Spinal cord (tissue), 10 donors: ENCODE measurements around the gene PBX3. TPM values are rescaled to one million over a fixed set of nuclear protein-coding genes. Genes with fewer than 3 reads are reported as not detected.

Source experiments
- DNase-seq, 6 donors: peaks; one replicate each; pipeline versions ENCODE4 v3.0.0 to v3.0.0-alpha.2; 2013 to 2015; ENCODE audit warnings: low spot score in 6 of 6, low read depth in 4 of 6
- H3K27ac ChIP-seq: one replicate; pipeline ENCODE4 v1.5.1; 2013; ENCODE audit warnings: low read depth, low read length, control low read depth
- H3K27me3 ChIP-seq: one replicate; pipeline ENCODE4 v1.6.1; 2013; ENCODE audit warnings: low read length; ENCODE audit not compliant: control insufficient read depth, insufficient read depth
- H3K36me3 ChIP-seq: one replicate; pipeline ENCODE4 v1.6.1; 2013; ENCODE audit warnings: low read length; ENCODE audit not compliant: control insufficient read depth, insufficient read depth
- H3K4me1 ChIP-seq: one replicate; pipeline ENCODE4 v1.6.1; 2013; ENCODE audit warnings: low read length; ENCODE audit not compliant: control insufficient read depth, insufficient read depth
- H3K4me3 ChIP-seq: one replicate; pipeline ENCODE4 v1.5.1; 2013; ENCODE audit warnings: low read depth, low read length, control low read depth
- H3K9me3 ChIP-seq: one replicate; pipeline ENCODE4 v1.6.1; 2013; ENCODE audit warnings: low read length; ENCODE audit not compliant: control insufficient read depth, insufficient read depth
- WGBS: methylation state at CpG from one replicate; pipeline ENCODE4 v1.1.5; 2013; ENCODE audit warnings: missing lambda C conversion rate; ENCODE audit not compliant: insufficient coverage; 5-methylcytosine and 5-hydroxymethylcytosine counted together
- polyA plus RNA-seq, 2 donors: library from polyadenylated mRNA; unstranded; fragments of 120-200 nt; gene quantifications; one replicate each; pipeline ENCODE4 v1.2.1, GENCODE V29; 2013; ENCODE audit not compliant: insufficient read length in 2 of 2
- total RNA-seq, 2 donors: library from RNA; depleted of rRNA in 1 of 2; stranded (reverse); fragments of 120-200 nt in 1 of 2; fragments of >200 nt in 1 of 2; gene quantifications; one replicate each; pipeline versions ENCODE4 v1.2.3 to v1.2.4, GENCODE V29; 2013 to 2014
- donor health status: healthy.

PBX3 gene
- total and polyA plus RNA-seq, 4 donors, result 44.6 to 132 (median 86.4) TPM

DNA sequence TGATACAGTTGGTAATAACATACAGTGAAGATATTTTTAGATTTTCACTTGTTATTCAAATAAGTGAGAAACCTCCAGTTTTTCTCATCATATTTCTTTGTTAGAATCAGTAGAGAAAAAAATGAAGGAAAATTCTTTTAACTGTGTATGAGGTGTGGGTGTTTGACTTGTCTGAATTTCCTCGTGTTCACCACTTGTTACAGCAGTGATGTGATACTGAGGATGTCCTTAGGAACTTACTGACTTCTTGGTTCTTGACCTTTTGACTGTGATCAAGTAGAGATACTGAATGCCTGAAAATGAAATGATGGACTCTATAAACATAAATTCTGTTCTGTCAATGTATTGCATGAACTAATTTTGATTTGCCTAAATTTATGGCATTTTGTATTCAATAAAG, 10.7 kb downstream of the PBX3 start:
- H3K4me3 ChIP-seq, result no peak overlapping the region
- no peak overlapping the region for H3K27ac ChIP-seq
- no peaks in the 10 kb centered on the region for H3K9me3 ChIP-seq
- H3K36me3 ChIP-seq, result no peaks in the 10 kb centered on the region
- peak in 1 of 6 donors; percentile 39 for DNase-seq
- 57% methylated on average over 1 of the region's 1 CpG for WGBS
- no peaks in the 10 kb centered on the region for H3K27me3 ChIP-seq
- peaks cover 11% of the 10 kb centered on the region for H3K4me1 ChIP-seq

DNA sequence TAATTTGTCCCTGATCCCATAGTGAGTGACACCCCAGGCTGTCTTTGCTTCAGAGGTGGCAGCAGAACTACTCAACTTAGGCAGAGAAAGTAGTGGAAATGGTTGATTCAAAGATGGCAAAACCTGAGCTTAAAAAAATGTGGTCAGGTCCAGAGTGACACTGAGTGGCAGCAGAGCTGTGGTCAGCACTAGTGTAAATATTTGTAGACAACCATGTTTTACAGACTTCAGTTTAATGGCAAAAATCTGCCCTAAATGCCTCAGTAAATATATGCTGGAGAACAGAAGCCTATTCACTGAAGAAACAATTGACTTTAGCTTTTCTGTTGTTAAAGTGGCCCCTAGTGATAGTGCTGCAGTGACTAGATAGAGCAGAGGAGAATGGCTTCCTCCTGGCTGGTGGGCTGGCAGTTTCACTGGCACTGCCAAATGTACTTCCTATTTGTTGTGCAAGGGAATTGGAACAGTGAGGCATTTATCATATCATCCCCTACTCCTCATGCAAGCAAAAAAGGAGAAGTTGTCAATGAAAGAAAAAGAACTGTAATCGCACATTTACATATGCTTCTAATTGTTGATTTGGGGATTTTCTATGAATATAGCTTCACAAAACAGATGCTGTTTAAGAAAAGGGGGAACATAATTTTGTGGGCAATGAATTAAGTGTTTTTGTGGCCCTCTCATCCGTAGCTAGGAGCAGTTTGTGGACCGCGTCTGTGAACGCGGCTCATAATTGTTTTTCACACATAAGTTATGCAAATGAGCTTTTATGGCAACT, 12.0 kb downstream of the PBX3 start:
- peak in 2 of 6 donors; percentile 73 to 95 for DNase-seq
- H3K4me3 ChIP-seq, result peak overlapping the region; percentile 2
- no peaks in the 10 kb centered on the region for H3K36me3 ChIP-seq
- WGBS, result no CpG with 5 or more reads among the region's 6 CpGs
- peaks cover 11% of the 10 kb centered on the region for H3K4me1 ChIP-seq
- H3K9me3 ChIP-seq, result no peaks in the 10 kb centered on the region
- H3K27ac ChIP-seq, result peak overlapping the region; percentile 61
- no peaks in the 10 kb centered on the region for H3K27me3 ChIP-seq

DNA sequence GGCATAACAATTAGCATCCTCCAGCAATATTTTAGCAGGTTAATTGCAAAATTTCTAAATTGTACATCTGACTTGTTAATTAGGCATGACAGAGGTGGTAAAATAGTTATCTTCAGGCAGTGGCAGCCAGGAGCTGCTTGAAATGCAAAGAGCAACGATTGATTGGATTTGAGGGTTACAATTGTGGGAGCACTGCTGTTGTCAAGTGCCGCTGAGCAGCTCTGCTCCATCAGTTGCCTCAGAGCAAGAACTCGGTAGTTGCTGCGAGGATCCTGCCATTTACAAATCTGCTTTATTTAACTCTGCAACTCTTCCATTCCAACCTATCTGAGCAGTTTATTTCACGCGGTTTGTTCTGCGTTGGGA, 12.6 kb downstream of the PBX3 start:
- no peaks in the 10 kb centered on the region for H3K9me3 ChIP-seq
- DNase-seq, result peak in 1 of 6 donors; percentile 84
- H3K27me3 ChIP-seq, result no peaks in the 10 kb centered on the region
- peaks cover 11% of the 10 kb centered on the region for H3K4me1 ChIP-seq
- H3K4me3 ChIP-seq, result peak overlapping the region; percentile 2
- WGBS, result 6% methylated on average over 4 of the region's 7 CpGs
- H3K36me3 ChIP-seq, result no peaks in the 10 kb centered on the region
- H3K27ac ChIP-seq, result peak overlapping the region; percentile 61

DNA sequence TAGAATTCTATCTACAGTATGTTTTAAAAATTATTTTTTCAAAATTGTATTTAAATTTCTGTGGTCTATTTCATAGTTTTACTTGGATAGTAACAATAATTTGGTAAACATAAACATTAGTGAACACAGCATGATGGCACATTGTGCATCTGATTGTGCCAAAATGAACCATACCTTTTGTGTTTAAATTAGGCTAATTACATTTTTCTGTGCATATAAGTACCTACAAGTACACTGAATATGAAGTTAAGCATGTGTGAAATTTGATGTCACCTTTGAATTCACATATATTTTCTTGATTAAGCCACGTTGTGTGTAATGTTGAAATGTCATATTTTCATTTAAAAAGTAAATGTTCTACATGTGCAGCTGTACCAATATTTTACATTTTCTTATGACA, 13.4 kb downstream of the PBX3 start:
- no peak overlapping the region for H3K27ac ChIP-seq
- no peaks in the 10 kb centered on the region for H3K36me3 ChIP-seq
- no peaks in the 10 kb centered on the region for H3K9me3 ChIP-seq
- no peak overlapping the region for H3K4me3 ChIP-seq
- WGBS, result no CpG with 5 or more reads among the region's 1 CpG
- H3K4me1 ChIP-seq, result peaks cover 11% of the 10 kb centered on the region
- peak in 1 of 6 donors; percentile 22 for DNase-seq
- no peaks in the 10 kb centered on the region for H3K27me3 ChIP-seq

DNA sequence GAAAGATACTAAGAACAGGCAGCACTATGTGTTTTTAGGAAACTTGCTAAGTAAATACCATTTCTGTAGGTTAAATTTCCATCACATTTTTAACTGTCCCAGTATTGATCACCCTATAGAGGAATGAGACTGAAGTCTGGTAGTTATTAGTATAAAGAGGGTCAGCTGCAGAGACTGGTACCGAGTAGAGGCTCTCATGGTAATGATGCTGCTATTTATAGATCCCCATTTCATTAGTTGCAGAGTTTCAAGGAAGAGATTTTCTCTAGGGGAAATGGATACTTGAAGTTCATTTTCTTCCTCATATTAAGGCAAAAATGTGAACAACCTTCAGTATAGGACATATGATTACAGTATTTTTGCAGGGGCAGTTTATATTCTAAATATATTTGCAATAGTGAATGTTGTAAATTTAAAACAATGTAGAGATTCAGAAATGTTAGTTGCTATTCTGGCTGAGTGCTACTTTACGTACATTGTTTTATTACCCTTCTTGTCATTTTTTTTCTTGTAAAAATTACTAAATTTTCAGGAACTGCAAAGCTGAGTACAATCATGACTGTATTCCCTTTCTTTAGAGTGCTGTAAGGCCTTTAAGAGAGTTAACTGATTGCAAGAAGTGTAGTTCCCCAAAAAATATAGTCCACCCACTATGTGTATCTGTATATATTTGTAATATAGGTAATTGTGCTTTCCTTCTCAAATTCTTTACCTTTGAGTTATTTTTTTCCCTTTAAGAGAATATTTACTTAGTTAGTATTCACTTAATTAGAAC, 14.7 kb downstream of the PBX3 start:
- DNase-seq, result peak in 1 of 6 donors; percentile 73
- H3K27ac ChIP-seq, result no peak overlapping the region
- no CpG with 5 or more reads among the region's 2 CpGs for whole genome bisulfite sequencing
- H3K4me3 ChIP-seq, result no peak overlapping the region
- H3K9me3 ChIP-seq, result no peaks in the 10 kb centered on the region
- H3K27me3 ChIP-seq, result no peaks in the 10 kb centered on the region
- H3K36me3 ChIP-seq, result no peaks in the 10 kb centered on the region
- H3K4me1 ChIP-seq, result peaks cover 11% of the 10 kb centered on the region

DNA sequence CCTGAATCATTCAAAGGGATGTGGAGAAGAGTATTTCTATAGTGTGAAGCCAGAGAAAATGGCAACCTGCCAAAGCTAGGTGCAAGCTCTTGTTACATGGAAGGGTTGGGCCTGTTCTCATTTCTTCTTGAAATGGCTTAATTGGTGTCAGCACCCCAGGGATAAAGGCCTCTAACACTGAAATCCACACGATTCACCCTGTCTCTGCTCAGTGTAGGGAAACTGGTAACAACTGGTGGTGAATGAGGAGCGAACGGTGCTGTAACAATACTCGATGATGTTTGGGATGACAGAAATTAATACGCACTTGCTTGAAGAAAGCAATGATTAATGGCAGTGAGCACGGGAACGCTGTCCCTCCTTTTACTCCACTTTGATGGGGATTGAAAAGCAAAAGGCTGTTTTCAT, 16.2 kb downstream of the PBX3 start:
- Histone ChIP-seq H3K4me3 (no peak overlapping the region), H3K9me3 (no peaks in the 10 kb centered on the region), H3K4me1 (peaks cover 11% of the 10 kb centered on the region), H3K27ac (peak overlapping the region; percentile 42), H3K27me3 (no peaks in the 10 kb centered on the region), H3K36me3 (no peaks in the 10 kb centered on the region)
- peak in 2 of 6 donors; percentile 56 to 85 for DNase-seq
- 15% methylated on average over 4 of the region's 7 CpGs for WGBS

DNA sequence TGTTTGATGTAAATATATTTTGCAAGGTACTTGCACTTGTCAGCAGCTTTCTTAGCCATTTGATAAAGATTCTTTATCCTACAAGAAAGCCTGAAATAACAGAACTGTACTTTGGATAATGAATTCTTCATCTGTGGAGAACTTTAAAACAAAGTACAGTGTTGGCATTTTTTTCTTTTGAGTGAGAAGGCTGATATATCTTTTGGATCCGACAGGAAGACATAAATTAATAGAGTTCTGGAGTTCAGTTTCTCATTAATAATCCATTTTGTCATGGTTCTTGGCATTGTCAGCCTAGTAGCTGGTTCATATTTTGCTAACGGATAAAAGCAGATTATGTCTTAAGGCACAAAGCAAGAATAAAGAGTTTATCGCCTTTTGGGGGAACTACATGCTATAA, 17.0 kb downstream of the PBX3 start:
- Histone ChIP-seq H3K27me3 (no peaks in the 10 kb centered on the region), H3K4me1 (peaks cover 7% of the 10 kb centered on the region), H3K4me3 (no peak overlapping the region), H3K9me3 (no peaks in the 10 kb centered on the region), H3K27ac (no peak overlapping the region), H3K36me3 (no peaks in the 10 kb centered on the region)
- WGBS, result no CpG with 5 or more reads among the region's 3 CpGs
- peak in 1 of 6 donors; percentile 42 for DNase-seq

DNA sequence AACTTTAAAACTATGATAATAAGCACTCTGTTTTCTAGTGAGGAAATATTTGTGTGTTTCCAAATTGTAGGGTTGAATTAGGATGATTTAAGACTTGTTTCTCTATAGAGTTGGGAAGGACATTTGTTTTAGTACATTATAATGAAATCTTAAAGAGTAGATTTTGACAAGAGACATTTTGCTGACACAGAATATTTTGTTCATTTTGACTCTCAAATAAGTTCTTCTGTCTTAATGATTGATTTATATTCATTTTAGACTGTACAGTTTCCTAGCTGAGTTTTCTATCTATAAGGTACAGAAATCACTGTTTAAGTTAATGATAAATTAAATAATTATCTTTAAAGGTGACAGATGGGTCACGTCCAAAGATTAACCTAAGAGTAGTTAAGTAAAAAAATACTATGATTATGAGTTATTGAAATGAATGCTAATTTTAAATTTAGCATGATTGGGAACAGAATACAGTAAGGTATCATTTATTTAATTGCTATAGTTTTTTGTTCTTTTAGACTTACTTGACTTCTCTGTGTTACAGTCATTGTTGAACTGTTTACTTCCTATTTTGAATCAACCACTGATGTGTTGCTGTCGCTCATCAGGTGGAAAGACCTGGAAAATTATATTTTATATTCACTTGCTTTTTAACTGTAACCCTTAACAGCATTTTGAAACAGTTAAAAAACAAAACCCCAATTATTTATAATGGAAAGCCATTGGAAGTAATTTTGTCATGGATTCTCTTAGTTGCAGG, 19.5 kb downstream of the PBX3 start:
- Histone ChIP-seq H3K36me3 (no peaks in the 10 kb centered on the region), H3K4me1 (no peaks in the 10 kb centered on the region), H3K27ac (no peak overlapping the region), H3K27me3 (no peaks in the 10 kb centered on the region), H3K9me3 (no peaks in the 10 kb centered on the region), H3K4me3 (no peak overlapping the region)
- no CpG with 5 or more reads among the region's 2 CpGs for WGBS
- no peak for DNase-seq

DNA sequence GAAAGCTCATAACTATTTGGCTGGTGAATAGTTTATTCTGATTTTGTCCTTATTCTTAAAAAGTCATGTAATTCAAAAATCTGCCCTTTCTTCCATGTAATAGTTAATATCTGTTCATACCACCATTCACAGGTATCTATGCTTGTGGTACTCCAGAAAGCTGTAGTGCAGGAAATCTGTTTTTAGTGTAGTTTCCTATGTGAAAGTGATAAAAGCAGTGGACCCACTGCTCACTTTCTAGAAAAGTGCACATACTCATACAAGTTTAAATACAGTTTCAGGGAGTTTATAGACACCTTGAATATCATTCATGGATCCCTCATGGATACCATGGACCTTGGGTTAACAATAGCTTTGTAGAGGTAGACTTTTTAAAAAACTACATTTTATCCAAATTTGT, 20.2 kb downstream of the PBX3 start:
- Histone ChIP-seq H3K27ac (no peak overlapping the region), H3K4me3 (no peak overlapping the region), H3K27me3 (no peaks in the 10 kb centered on the region), H3K4me1 (no peaks in the 10 kb centered on the region), H3K36me3 (no peaks in the 10 kb centered on the region), H3K9me3 (no peaks in the 10 kb centered on the region)
- DNase-seq, result no peak
